OCI-LY3 (cell line): Measurements from ENCODE around the gene SLC25A45.

Source experiments
- H2AFZ ChIP-seq: fragments of 200-600, 300-600 bp; shearing (Covaris generic); 2 replicates; pipeline ENCODE4 v1.6.0; 2014; ENCODE audit warnings: antibody characterized with exemption, low read depth, low read length
- H3K27ac ChIP-seq: fragments of 200-600, 300-600 bp; sonication (generic); 2 replicates; pipeline ENCODE4 v1.5.1; 2014; ENCODE audit warnings: mild to moderate bottlenecking, low read length, moderate library complexity, mixed read lengths
- H3K27me3 ChIP-seq: fragments of 200-600, 300-600 bp; sonication (generic); 2 replicates; pipeline ENCODE4 v1.6.1; 2014; ENCODE audit warnings: low read depth, low read length, mixed read lengths
- H3K36me3 ChIP-seq: fragments of 200-600, 300-600 bp; sonication (generic); replicated peaks from 2 replicates; pipeline ENCODE3; 2014; ENCODE audit warnings: low read depth, low read length, mixed read lengths
- H3K4me1 ChIP-seq: fragments of 300-600, 200-600 bp; sonication (generic); 2 replicates; pipeline ENCODE4 v1.6.1; 2014; ENCODE audit warnings: low read length, mixed read lengths
- H3K4me2 ChIP-seq: fragments of 200-600, 300-600 bp; sonication (generic); 2 replicates; pipeline ENCODE4 v1.6.1; 2014; ENCODE audit warnings: low read length, mixed read lengths
- H3K4me3 ChIP-seq: fragments of 300-600, 200-600 bp; sonication (generic); 2 replicates; pipeline ENCODE4 v1.5.1; 2014; ENCODE audit warnings: antibody characterized with exemption, mild to moderate bottlenecking, low read length, moderate library complexity
- H3K79me2 ChIP-seq: fragments of 300-600, 200-600 bp; shearing (Covaris generic); 2 replicates; pipeline ENCODE4 v1.6.1; 2014; ENCODE audit warnings: mild to moderate bottlenecking, low read length, mixed read lengths
- H3K9ac ChIP-seq: fragments of 300-600, 200-600 bp; shearing (Covaris generic); 2 replicates; pipeline ENCODE4 v1.6.0; 2014; ENCODE audit warnings: mild to moderate bottlenecking, low read length, moderate library complexity
- H3K9me3 ChIP-seq: fragments of 200-600, 300-600 bp; shearing (Covaris generic); 2 replicates; pipeline ENCODE4 v1.6.1; 2014; ENCODE audit warnings: low read length, mixed read lengths; ENCODE audit not compliant: insufficient read depth
- H4K20me1 ChIP-seq: fragments of 200-600, 300-600 bp; sonication (generic); 2 replicates; pipeline ENCODE4 v1.6.1; 2016; ENCODE audit warnings: low read length, mixed read lengths; ENCODE audit not compliant: insufficient read depth
- CTCF ChIP-seq: fragments of 200-600, 300-600 bp; sonication (generic); IDR thresholded peaks from 2 replicates; pipeline ENCODE4 v1.5.1; 2014; ENCODE audit warnings: antibody characterized with exemption, low read length, low read depth
- EZH2phosphoT487 ChIP-seq: fragments of 200-600 bp; shearing (Covaris generic); IDR thresholded peaks from 2 replicates; pipeline ENCODE4 v1.6.1; 2018; ENCODE audit warnings: antibody characterized with exemption, mixed run types, low read depth

The SLC25A45 gene

DNA sequence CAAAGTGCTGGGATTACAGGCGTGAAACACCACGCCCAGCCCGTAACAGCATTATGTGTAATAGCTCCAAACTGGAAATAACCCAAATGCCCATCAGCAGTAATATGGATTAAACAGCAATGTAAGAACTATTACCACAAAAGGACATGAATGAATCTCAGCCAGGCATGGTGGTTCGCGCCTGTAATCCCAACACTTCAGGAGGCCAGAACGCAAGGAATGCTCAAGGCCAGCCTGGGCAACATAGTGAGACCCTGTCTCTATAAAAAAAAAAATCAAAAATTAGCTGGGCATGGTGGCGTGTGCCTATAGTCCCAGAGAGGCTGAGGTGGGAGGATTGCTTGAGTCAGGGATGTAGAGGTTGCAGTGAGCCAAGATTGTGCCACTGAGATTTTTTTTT, 51.9 kb downstream of the SLC25A45 start:
- no peak overlapping the region for H3K27ac ChIP-seq
- H3K4me3 ChIP-seq, result no peak overlapping the region
- H3K9ac ChIP-seq, result no peak overlapping the region
- no peaks in the 10 kb centered on the region for H3K9me3 ChIP-seq
- peaks cover 22% of the 10 kb centered on the region for H3K4me1 ChIP-seq
- peaks cover 19% of the 10 kb centered on the region for H3K79me2 ChIP-seq
- H3K36me3 ChIP-seq, result peaks cover 5% of the 10 kb centered on the region
- peaks cover 13% of the 10 kb centered on the region for H4K20me1 ChIP-seq
- peak overlapping the region; percentile 71 for H2AFZ ChIP-seq
- TF ChIP-seq EZH2phosphoT487 (no peak), CTCF (no peak)
- peak overlapping the region; percentile 68 for H3K4me2 ChIP-seq
- no peaks in the 10 kb centered on the region for H3K27me3 ChIP-seq

GRCh38 chr11:65329944-65330403, 52.5 kb downstream of the SLC25A45 start:
- H3K4me3 ChIP-seq, result peak overlapping the region; percentile 49

DNA sequence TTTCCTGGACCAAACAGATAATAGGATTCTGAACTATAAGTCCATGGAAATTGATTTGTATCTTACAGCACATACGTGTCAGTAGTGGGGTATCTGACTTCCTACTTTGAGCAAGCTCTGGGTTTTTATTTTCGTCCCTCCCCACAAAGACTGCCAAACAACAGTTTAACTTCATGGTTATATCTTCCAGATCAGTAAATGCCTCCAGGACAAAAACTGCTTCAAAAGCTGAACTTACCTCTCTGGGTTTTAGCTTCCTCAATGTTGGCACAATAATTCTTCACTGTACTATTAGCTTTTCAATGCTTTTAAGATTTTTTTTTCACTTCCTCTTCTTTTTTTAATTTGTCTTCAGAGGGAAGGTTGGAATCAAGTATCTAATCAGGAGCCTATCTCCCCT, 53.0 kb downstream of the SLC25A45 start:
- H3K9ac ChIP-seq, result peak overlapping the region; percentile 51
- H3K4me2 ChIP-seq, result peak overlapping the region; percentile 68
- H3K9me3 ChIP-seq, result no peaks in the 10 kb centered on the region
- peak overlapping the region; percentile 45 for H3K27ac ChIP-seq
- H2AFZ ChIP-seq, result peak overlapping the region; percentile 71
- peaks cover 8% of the 10 kb centered on the region for H3K79me2 ChIP-seq
- no peaks in the 10 kb centered on the region for H3K27me3 ChIP-seq
- peak overlapping the region; percentile 49 for H3K4me3 ChIP-seq
- peaks cover 2% of the 10 kb centered on the region; the same call in 1 of the 2 replicates for H4K20me1 ChIP-seq
- no peak for TF ChIP-seq EZH2phosphoT487
- TF ChIP-seq CTCF, result no peak
- peaks cover 11% of the 10 kb centered on the region for H3K4me1 ChIP-seq
- H3K36me3 ChIP-seq, result no peaks in the 10 kb centered on the region

More at GRCh38 chr11:65329944-65330403, 52.5 kb downstream of the SLC25A45 start:
- H3K9ac ChIP-seq, result peak overlapping the region; percentile 51
- peak overlapping the region; percentile 71 for H2AFZ ChIP-seq
- H3K4me2 ChIP-seq, result peak overlapping the region; percentile 68
- peaks cover 7% of the 10 kb centered on the region for H4K20me1 ChIP-seq
- H3K27me3 ChIP-seq, result no peaks in the 10 kb centered on the region
- peaks cover 16% of the 10 kb centered on the region for H3K4me1 ChIP-seq
- H3K36me3 ChIP-seq, result no peaks in the 10 kb centered on the region
- no peak for TF ChIP-seq EZH2phosphoT487
- peak; percentile 87 for TF ChIP-seq CTCF
- H3K9me3 ChIP-seq, result no peaks in the 10 kb centered on the region
- peak overlapping the region; percentile 45 for H3K27ac ChIP-seq
- H3K79me2 ChIP-seq, result peaks cover 13% of the 10 kb centered on the region

DNA sequence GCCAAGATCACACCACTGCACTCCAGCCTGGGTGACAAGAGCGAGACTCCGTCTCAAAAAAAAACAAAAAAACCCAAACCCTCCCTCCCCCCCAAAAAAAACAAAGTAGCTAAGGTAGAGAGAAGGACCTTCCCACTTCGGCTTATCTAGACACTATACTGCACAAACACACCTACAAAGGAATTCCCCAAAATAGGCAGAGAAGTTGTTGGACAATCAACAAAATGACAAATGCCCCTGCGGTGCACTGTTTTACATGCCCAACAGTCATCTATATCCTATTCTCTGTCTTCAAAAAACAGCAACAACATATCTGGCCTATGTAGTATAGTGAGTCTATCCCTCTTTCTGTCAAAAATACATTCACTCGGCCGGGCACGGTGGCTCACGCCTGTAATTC, 55.4 kb downstream of the SLC25A45 start:
- Histone ChIP-seq H3K36me3 (no peaks in the 10 kb centered on the region), H3K27ac (no peak overlapping the region), H2AFZ (no peak overlapping the region), H3K27me3 (no peaks in the 10 kb centered on the region), H4K20me1 (no peaks in the 10 kb centered on the region), H3K9ac (no peak overlapping the region), H3K4me1 (peaks cover 10% of the 10 kb centered on the region), H3K4me2 (no peak overlapping the region), H3K4me3 (no peak overlapping the region), H3K9me3 (no peaks in the 10 kb centered on the region), H3K79me2 (no peaks in the 10 kb centered on the region)
- TF ChIP-seq EZH2phosphoT487, result no peak
- no peak for TF ChIP-seq CTCF
